Stimulated activated CD8-positive, alpha-beta memory T cell treated with anti-CD3 and anti-CD28 coated beads, Interleukin-12 subunit alpha, Interleukin-12 subunit beta, amount 100 ng/mL, for 24 hours (primary cell): ENCODE measurements around the gene PEX14.
"Not testable (repeated sequence)": the region's sequence is repeated elsewhere in the genome, so short reads cannot be mapped to it uniquely, and the experiment has no call there.

ENCODE experiments used
- DNase-seq: peaks from one replicate; pipeline ENCODE4 v3.0.0-alpha.2; 2020; ENCODE audit errors: extremely low read depth

PEX14 gene

DNA sequence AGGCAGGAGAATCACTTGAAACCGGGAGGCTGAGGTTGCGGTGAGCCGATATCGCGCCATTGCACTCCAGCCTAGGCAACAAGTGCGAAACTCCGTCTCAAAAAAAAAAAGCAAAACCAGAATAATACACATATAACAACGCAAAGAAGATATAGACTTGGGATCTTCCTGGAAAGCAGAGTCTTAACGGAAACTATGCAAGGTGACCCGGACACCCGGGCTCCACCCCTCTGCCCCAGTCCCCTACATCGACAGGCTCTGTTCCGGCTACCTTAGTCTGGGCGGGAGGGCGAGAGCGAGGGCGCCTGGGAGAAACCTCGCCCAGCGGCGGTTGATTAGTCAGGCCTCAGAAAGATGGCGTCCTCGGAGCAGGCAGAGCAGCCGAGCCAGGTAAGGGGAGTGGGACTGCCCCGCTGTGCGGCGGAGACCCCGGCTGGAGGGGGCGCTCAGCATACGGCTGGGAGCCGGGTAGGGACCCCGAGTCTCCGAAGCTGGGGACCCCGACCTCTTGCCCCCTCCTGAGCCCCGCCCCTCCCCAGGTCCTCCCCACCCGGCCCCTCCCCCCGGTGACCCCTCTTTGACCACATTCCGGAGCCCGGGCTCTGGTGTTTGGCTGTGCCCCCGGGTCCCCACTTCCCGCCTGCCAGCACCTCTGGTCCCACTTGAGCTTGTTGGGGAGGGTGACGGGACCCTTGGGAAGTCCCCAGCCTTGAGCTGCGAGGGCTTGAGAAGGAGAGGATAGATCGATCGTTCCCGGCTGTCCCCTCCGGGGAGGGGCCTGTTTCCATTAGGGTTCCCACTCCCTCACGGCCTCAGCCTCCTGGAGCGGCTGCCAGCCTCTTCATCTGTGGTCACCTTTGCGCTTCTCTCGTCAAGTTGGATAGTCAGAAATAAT is at the start of gene PEX14:
PEX14 (plus strand) TSS at position 338 of the 895 bp plus-strand sequence; CDS start at position 355, 17 bp downstream.
- peak; percentile 73 for DNase-seq

- not testable (repeated sequence) for DNase-seq
Measured at GRCh38 chr1:10425826-10426534, 48.8 kb upstream of the PEX14 start.

- not testable (repeated sequence) for DNase-seq
Measured at GRCh38 chr1:10426535-10426848, 48.3 kb upstream of the PEX14 start.

GRCh38 chr1:10428984-10429383 is 45.8 kb upstream of the PEX14 start:
- DNase-seq = no peak

DNA sequence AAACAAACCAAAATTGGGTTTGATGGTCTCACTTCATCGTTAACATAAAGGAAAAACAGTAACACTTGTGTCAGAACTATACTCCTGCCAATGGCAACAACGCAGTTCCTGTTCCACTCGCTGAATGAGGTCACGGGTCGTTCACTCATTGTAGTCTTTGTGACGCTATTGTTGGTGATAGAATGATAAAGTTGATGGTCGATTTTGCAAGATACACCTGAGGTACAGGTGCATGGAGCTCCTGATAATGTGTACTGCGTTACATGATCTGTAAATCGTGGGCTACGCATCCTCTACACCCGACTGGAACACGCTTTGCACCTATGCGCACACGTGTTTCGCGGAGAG is 44.9 kb upstream of the PEX14 start:
- DNase-seq = no peak

DNA sequence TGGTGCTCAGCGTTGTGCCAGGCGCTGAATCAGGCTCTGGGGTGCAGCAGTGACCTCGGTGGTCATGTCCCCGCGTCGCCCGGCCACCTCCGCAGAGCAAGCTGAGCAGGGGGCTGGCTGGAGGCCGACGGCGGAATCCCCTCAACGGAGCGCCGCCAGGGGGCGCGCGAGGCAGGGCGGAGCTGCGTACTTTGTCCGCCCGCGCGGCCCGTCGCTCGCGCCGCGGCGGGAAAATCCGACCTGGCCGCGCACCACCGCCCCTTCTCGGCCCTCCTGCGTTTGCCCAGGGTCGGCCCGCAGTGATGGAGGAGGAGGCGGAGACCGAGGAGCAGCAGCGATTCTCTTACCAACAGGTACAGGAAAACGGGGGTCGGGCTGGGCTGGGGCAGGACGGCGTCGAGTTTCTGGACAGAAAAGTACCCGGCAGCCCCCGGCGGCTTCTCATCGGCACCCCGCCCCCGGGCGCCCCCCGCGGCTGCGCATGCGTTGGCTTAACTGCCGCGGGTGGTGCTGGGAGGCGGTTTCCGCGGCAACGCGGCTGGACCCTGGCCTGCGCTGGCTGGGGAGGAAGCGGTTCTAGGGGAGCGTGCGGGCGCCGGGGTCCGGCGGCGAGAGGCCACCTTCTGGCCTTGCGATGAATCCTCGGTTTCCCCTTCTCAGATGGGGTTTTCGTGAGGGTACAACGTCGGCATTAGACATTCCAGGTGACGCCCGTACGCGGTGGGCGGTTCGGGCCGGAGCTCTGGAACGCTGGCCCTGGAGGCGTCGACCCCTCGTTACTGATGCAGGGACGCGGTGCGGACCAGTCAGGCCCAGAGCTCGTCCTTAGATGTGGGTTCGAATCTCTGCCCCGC is 44.3 kb upstream of the PEX14 start, which contains the start of gene CENPS:
CENPS (plus strand) TSS at position 218 of the 854 bp plus-strand sequence; CDS start at position 303, 85 bp downstream.
- DNase-seq = peak; percentile 87

DNA sequence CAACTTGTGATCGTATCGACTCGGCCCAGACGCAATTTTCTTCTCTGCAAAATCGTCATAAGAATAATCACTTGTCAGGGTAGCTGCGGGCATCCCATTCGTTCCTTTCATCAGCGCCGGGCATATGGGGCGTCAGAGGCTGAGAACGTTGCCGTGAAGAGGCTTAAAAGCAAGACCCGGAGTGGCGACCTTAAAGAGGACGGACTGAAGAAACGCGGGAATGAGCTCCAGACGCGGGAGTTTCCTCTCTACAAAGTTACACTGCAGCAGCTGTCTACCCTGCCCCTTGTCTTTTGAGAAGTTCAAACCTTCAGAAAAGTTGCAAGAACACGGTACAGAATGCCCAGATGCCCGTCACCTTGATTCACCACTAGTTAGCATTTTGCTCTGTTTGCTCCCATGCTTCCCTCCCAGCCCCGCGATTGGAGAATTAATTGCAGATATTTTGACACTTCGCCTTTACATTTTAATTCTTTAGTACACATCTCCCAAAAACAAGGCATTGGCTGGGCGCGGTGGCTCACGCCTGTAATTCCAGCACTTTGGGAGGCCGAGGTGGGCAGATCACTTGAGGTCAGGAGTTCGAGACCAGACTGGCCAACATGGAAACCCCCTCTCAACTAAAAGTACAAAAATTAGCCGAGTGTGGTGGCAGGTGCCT is 43.5 kb upstream of the PEX14 start:
- DNase-seq = peak; percentile 1

GRCh38 chr1:10432910-10433700 is 41.6 kb upstream of the PEX14 start:
- DNase-seq = no peak

GRCh38 chr1:10433790-10434189 is 41.0 kb upstream of the PEX14 start:
- DNase-seq = no peak

- DNase-seq = no peak
Measured at GRCh38 chr1:10434590-10434989, 40.2 kb upstream of the PEX14 start.

DNA sequence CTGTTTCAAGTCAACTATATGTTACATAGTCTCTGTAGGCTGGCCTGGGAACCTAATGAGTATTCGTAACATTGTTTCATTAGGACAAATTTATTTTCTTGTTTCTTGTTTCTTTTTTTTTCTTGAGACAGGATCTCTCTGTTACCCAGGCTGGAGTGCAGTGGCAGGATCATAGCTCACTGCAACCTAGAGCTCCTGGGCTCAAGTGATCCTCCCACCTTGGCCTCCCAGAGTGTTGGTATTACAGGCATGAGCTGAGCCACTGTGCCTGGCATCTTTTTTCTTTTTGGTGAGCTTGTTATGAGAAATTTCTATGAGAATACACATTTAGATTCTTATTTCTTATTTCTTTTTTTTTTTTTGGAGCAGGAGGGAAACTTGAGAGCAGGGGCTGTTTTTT is 37.7 kb upstream of the PEX14 start:
- DNase-seq = no peak

GRCh38 chr1:10438677-10439163 is 36.0 kb upstream of the PEX14 start:
- no peak for DNase-seq

DNA sequence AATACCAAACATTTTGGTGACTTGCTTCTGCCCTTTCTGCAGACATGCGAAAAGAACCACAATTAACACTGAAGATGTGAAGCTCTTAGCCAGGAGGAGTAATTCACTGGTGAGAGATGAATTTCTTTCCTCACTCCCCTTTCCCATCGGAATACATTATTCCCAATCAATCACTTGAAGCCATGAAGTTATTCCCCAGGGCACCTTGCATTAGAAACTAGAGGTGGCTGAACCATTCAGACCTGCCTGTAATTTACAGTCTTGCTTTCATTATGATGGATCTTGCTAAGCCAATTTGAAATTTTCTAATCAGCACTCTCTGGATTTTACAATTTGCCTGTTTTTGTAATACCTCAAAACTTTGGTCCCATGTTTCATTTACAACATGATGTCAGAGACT is 34.4 kb upstream of the PEX14 start:
- no peak for DNase-seq

GRCh38 chr1:10440794-10441193 is 34.0 kb upstream of the PEX14 start:
- no peak for DNase-seq

DNA sequence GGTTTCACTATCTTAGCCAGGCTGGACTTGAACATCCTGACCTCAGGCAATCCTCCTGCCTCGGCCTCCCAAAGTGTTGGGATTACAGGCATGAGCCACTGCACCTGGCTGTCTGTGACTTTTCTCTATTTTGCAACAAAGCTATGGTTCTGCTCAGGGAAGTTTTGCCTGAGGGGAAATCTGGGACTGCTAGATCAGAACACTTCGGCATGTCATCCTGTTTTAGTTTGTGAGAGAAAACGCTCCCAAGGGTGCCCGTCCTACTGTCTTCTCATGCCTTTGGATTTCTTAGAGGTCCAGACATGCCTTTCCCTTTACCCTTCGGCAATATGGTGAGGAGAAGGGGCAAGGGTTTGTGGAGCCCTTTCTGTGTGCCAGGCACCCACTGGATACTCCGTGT is 30.5 kb upstream of the PEX14 start:
- no peak for DNase-seq

- no peak for DNase-seq
Measured at GRCh38 chr1:10444795-10445397, 29.9 kb upstream of the PEX14 start.

GRCh38 chr1:10446790-10447422 is 27.8 kb upstream of the PEX14 start:
- DNase-seq = no peak

- no peak for DNase-seq
Measured at GRCh38 chr1:10449751-10450150, 25.0 kb upstream of the PEX14 start, which contains the start of gene CORT. TSS of gene CORT (plus strand) at chr1:10450031. CDS start at chr1:10450224, 193 bp downstream.

- DNase-seq = no peak
Measured at GRCh38 chr1:10450156-10450814, 24.5 kb upstream of the PEX14 start.
